ENCODE data around the gene TRMT11.

TRMT11 gene

GRCh38 chr6:126072834-126073233 lies 86.5 kb downstream of the TRMT11 start:
- Histone ChIP-seq H3K4me3 (replicated peaks; ENCODE audit: insufficient read depth, low read length) (no peak overlapping the region), H3K27me3 (ENCODE audit: insufficient read depth, poor library complexity, severe bottlenecking) (no peaks in the 10 kb centered on the region), H3K27ac (replicated peaks) (no peak overlapping the region)
- DNase-seq (ENCODE audit: low read depth in 1 of 2, low spot score in 1 of 2): no peak
- TF ChIP-seq GABPA (IDR thresholded peaks at IDR 0.05; ENCODE audit: low read depth): no peak
- TF ChIP-seq, protein P1, sequence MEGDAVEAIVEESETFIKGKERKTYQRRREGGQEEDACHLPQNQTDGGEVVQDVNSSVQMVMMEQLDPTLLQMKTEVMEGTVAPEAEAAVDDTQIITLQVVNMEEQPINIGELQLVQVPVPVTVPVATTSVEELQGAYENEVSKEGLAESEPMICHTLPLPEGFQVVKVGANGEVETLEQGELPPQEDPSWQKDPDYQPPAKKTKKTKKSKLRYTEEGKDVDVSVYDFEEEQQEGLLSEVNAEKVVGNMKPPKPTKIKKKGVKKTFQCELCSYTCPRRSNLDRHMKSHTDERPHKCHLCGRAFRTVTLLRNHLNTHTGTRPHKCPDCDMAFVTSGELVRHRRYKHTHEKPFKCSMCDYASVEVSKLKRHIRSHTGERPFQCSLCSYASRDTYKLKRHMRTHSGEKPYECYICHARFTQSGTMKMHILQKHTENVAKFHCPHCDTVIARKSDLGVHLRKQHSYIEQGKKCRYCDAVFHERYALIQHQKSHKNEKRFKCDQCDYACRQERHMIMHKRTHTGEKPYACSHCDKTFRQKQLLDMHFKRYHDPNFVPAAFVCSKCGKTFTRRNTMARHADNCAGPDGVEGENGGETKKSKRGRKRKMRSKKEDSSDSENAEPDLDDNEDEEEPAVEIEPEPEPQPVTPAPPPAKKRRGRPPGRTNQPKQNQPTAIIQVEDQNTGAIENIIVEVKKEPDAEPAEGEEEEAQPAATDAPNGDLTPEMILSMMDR (IDR thresholded peaks at IDR 0.05; ENCODE audit: insufficient read depth, low read length): no peak
- TF ChIP-seq SPI1 (IDR thresholded peaks at IDR 0.05; ENCODE audit: borderline replicate concordance, low read depth): no peak
- no peak for TF ChIP-seq POLR2AphosphoS5 (IDR thresholded peaks at IDR 0.05; ENCODE audit: low read depth)
- no peak for TF ChIP-seq REST (IDR thresholded peaks at IDR 0.05; ENCODE audit: insufficient replicate concordance, low read depth)

GRCh38 chr6:126075335-126076071 lies 89.2 kb downstream of the TRMT11 start:
- no peak overlapping the region for H3K4me3 ChIP-seq (replicated peaks; ENCODE audit: insufficient read depth, low read length)
- no peaks in the 10 kb centered on the region for H3K27me3 ChIP-seq (ENCODE audit: insufficient read depth, poor library complexity, severe bottlenecking)
- peak in 1 of 2 experiments; percentile 19 for DNase-seq (ENCODE audit: low read depth in 1 of 2, low spot score in 1 of 2)
- H3K27ac ChIP-seq (replicated peaks): no peak overlapping the region
- TF ChIP-seq GABPA (IDR thresholded peaks at IDR 0.05; ENCODE audit: low read depth): no peak
- no peak for TF ChIP-seq POLR2AphosphoS5 (IDR thresholded peaks at IDR 0.05; ENCODE audit: low read depth)
- TF ChIP-seq REST (IDR thresholded peaks at IDR 0.05; ENCODE audit: insufficient replicate concordance, low read depth): no peak
- TF ChIP-seq SPI1 (IDR thresholded peaks at IDR 0.05; ENCODE audit: borderline replicate concordance, low read depth): no peak
- TF ChIP-seq, protein P1 (IDR thresholded peaks at IDR 0.05; ENCODE audit: insufficient read depth, low read length): no peak

DNA sequence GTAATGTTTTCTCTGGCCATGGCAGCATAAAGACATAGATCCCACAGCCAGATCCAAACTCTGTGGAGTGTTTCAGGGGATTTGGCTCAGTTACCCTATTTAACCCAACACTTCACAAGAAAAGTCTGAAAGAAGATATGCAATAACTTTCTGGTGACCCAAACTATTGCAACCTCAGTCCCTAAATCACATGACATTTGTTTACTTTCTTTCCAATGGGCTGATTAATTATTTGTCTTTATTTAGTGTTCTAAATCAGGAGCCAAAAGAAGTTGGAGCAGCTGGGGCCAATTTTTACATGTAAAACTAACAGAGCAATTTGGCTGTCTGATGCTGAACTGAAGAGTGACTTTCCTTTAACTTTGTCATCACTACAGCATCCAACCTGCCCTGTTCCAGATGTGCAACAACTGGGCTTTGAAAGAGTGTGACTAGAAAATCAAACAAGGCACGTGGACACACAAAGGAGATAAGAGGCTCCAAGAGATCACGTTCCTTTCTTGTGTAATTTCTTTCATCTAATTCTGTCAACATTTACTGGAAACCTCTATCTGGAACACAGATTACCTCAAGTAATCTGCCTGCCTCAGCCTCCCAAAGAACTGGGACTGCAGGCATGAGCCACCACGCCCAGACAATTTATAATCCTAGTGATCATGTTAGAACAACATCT lies 90.8 kb downstream of the TRMT11 start:
- no peak for DNase-seq (ENCODE audit: low read depth in 1 of 2, low spot score in 1 of 2)
- no peak overlapping the region for H3K4me3 ChIP-seq (replicated peaks; ENCODE audit: insufficient read depth, low read length)
- TF ChIP-seq GABPA (IDR thresholded peaks at IDR 0.05; ENCODE audit: low read depth) (no peak), SPI1 (IDR thresholded peaks at IDR 0.05; ENCODE audit: borderline replicate concordance, low read depth) (no peak), REST (IDR thresholded peaks at IDR 0.05; ENCODE audit: insufficient replicate concordance, low read depth) (no peak), POLR2AphosphoS5 (IDR thresholded peaks at IDR 0.05; ENCODE audit: low read depth) (no peak)
- TF ChIP-seq, protein P1 (IDR thresholded peaks at IDR 0.05; ENCODE audit: insufficient read depth, low read length): no peak
- H3K27me3 ChIP-seq (ENCODE audit: insufficient read depth, poor library complexity, severe bottlenecking): no peaks in the 10 kb centered on the region
- no peak overlapping the region for H3K27ac ChIP-seq (replicated peaks)
